Myocyte (in vitro differentiated cells): ENCODE data around the gene IQCB1. TPM values are rescaled to one million over a fixed set of nuclear protein-coding genes. Genes with fewer than 3 reads are reported as not detected.
A peak's percentile ranks its signal among the peaks of the same experiment; 100 is the strongest.
"Not testable (repeated sequence)": the region's sequence is repeated elsewhere in the genome, so short reads cannot be mapped to it uniquely, and the experiment has no call there.

ENCODE experiments used
- DNase-seq: peaks from one replicate; pipeline ENCODE4 v3.0.0-alpha.2; 2012; ENCODE audit warnings: low read depth
- total RNA-seq: library from RNA; depleted of rRNA; stranded (reverse); fragments of >200 nt; gene quantifications from 2 replicates; pipeline ENCODE4 v1.2.3, GENCODE V29; 2014

The IQCB1 gene
- total RNA-seq, 1 donor from 2014 or later = 23.8 TPM

DNA sequence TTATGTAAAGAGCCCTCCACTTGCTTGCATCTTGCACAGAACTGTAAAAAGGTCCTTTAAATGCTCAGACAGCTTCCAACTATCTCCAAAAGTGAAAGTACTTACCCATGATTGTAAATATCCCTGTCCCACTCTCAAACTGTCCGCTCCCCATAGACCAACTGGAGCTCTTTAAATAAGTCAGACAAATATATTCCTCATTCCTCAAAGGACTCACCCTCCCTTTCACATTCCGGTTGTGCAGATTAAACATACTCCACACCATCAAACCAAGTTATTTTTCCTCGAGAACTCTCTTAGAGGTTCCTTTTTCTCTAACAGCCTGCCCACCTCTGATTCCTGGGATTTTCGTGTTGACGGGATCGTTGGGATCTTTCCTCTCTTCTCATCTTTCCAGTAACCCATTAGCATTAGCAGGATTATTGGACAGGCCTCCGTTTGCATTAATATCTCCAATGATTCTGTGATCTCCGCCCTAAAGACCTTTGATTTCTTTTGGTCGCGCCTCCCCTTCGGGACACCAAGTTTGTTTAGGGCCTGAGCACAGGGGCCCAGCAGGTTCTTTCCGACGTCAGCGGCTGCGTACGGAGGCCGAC lies 86.1 kb downstream of the IQCB1 start:
- peak; percentile 72 for DNase-seq

DNA sequence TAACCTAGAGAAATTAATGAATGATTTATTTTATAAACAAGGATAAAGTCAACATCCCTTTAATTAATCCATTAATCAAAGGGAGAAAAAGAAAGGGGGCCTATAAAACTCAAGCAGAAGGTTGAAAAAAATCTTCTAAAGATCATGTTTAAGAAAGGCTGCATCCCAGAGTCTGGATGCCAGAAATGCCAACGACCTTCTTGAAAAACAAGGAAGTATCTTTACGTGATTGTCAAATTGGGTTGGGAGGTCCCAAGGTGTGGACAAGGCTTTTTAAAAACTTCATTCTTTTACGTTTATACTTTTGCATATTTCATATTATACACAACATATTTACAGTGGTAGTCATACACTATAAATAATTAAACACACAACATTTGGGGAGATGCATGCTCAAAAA lies 86.9 kb downstream of the IQCB1 start:
- no peak for DNase-seq

DNA sequence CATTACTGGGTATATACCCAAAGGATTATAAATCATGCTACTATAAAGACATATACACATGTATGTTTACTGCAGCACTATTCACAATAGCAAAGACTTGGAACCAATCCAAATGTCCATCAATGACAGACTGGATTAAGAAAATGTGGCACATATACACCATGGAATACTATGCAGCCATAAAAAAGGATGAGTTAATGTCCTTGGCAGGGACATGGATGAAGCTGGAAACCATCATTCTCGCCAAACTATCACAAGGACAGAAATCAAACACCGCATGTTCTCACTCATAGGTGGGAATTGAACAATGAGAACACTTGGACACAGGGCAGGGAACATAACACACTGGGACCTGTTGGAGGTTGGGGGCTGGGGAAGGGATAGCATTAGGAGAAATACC lies 91.8 kb downstream of the IQCB1 start:
- DNase-seq = not testable (repeated sequence)

DNA sequence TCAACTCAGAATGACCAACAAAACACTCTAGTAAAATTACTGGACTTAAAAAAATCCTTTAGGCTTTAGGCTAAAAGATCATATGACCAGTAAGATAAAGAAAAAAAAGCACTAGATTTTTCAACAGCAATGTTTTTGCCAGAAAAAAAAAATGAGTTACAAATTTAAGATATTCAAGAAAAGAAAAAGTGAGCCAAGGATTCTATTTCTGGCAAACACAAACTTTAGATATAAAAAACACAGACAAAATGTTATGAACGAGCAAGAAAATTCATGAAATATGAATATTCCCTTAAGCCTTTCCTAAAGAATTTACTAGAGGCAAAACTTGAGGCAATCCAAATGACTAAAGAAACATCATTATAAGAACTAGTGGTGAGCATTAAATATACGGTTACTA lies 94.0 kb downstream of the IQCB1 start:
- no peak for DNase-seq

DNA sequence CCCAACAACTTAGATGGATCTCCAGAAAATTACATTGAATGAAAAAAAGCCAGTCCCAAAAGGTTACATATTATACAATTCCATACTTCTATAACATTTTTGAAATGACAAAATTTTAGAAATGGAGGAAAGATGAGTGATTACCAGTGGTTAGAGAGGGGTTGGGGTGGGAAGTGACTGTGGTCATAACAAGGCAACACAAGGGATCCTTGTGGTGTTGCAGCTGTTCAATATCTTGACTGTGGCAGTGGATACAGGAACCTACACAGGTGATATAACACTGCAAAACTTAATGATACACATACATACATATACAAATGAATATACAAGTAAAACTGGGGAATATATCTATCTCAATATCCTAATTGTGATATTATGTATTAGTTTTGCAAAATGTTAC lies 95.0 kb downstream of the IQCB1 start:
- DNase-seq = peak; percentile 63

DNA sequence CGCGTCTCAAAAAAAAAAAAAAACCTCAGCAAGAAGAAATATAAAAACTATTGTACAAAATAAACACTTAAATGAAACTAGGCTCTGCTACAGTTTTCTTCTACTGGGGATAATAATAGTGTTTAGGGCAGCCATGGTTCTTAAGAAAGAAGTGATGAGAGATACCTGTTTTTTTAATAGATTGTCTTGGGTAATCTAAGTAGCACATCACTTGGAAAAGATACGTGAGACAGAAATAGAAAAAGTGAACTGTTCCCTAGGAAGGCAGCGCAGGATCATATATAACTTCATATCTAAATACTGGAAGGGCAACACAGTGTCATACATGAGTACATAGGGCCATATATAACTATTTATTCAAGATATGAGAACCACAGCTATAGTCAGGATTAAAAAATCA lies 97.2 kb downstream of the IQCB1 start:
- DNase-seq = no peak

DNA sequence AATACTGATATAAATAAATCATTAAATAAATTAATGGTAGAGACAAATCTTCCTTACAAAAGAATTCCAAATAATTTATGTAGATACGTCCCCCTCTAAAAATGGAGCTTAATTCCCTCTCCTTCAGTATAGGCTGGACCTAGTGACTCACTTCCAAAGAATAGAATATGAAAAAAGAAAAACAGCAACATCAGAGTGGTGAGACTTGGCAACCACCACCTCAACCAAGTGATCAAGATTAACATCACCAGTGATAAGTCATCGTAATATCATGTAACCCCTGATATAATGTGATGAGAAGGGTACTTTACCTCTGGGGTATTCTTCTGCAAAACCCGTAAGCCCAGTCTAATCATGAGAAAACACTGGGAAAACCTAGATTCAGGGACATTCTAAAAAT lies 98.7 kb downstream of the IQCB1 start:
- peak; percentile 39 for DNase-seq

DNA sequence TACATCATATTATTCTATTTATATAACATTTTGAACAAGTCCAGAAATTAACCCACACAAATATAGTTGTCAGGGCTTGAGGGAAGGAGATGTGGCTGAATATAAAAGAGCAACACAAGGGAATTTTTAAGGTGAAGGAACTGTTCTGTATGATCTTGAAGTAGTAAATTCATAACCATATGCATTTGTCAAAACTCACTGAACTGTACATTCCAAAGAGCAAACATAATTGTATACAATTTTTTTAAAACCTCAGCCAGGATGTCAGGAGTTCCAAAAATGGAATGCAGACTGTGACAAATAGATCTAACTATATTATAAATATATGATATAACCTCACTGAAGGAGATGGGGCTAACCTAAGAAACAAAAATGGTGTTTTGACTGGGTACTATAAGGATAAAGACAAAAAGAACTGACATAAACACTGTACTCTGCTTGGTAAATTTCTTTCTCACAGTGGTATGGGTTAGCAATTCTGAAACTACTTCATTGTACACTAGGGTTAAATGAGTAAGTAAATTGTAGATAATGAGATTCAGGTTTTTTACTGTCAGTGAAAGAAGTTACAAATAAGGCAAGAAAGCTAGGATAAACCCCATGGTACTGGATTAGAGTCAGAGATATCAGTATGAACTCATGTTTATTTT lies 99.7 kb downstream of the IQCB1 start:
- DNase-seq = no peak

DNA sequence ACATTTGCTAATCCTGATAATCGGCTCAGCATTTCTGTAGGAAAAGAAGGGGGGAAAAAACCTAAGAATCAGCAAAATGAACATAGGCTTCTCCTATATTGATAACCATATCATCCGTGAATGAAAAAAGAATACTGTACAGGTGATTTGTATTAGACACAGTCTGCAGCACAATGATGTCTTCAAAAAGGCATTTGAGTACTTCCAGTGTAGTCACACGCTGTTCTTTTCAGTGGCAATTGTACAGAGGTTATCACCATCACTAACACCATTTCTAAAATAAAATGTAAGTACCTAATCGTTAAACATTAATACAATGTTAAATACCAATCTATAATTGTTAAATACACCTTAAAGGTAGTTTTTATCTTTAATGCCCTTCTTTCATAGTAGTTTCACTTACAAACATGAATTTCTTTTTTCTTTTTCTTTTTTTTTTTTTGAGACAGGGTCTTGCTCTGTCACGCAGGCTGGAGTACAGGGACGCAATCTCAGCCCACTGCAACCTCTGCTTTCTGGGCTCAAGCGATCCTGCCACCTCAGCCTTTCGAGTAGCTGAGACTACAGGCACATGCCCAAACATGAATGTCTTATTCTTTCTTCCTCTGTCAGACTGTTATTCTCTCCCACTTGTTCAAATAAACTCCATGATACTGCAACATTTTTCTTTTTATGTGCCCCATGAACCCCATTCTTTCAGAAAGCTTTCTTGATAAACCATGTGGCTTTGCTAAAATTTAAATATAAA lies 103.7 kb downstream of the IQCB1 start:
- no peak for DNase-seq

DNA sequence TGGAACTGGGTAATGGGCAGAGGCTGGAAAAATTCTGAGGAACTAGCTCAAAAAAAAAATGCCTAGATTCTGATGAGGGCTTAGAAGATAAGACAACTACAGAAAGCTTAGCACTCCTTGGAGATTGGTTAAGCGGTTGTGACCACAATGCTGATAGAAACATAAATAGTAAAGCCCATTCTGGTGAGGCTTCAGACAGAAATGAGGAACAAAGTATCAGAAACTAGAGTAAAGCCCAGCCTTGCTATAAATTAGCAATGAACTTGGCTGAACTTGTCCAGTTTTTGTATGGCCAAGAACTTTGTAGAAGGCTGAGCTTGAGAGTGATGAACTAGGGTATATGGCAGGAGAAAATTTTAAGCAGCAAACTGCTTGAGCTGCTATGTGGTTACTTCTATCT lies 110.7 kb downstream of the IQCB1 start:
- DNase-seq = no peak

DNA sequence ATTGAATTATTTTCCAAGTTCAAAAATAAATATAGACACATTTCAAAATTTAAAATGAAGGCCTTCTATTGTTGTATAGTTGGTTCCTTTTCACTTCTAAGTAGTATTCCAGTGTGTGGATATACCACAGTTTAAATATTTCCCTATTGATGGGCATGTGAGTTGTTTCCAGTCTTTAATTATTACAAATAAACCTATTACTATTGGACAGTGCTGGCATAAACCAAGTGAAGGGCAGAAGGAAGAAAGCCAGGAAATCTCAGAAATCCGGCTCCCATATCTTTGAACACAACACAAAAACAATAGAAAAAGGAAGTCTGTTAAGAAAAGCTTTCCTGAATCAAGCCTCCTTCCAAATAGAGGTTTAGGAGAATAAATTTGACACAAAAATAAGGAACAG lies 111.4 kb downstream of the IQCB1 start:
- no peak for DNase-seq

DNA sequence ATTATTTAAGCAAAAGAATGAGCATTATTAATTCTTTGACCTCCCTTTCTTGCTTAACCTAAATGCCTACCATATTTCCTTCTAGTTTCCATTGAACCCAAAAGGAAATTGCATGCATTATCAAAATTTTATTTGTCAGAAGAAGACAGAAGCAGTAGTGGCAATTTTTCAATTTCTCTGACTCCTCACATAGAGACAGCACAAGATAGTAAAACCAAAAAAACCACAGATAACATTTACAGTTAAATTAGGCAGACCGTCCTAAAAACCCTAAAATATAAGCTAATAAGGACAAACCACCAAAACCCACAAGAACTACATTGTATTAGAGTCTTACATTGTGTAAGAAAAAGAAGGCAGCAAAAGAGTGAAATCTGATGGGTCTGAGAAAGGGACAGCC lies 112.4 kb downstream of the IQCB1 start:
- DNase-seq = no peak

DNA sequence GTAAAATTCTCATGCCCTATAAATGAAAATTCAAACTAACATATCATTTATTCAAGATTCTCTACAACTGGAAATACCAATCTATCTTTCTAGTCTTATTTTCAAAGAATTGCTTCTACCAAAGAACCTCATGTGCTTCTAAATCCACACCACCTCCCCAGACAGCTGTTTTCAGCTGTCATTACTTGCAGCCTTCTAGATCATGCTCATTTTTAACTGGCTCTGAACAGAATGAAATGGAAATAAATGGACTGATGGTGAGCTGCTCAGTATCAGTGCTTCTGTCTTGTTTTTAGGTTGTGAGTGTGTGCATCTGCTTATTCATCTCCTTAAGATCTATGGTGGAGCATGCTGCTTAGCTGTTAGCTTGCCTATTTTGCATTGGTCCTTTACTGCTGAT lies 114.7 kb downstream of the IQCB1 start:
- DNase-seq = peak; percentile 27

Other genes with a start within 250 kb of the IQCB1 start
- 0.83 TPM in 1 of 2 replicates, not detected in the other for gene FBXO40, start 241.7 kb downstream of the IQCB1 start, total RNA-seq
- 0.31 TPM in 1 of 2 replicates, not detected in the other for gene HCLS1, start 174.2 kb downstream of the IQCB1 start, total RNA-seq
- gene GOLGB1, start 85.3 kb downstream of the IQCB1 start, total RNA-seq = 47.5 and 48.1 TPM in 2 replicates
- gene EAF2, start 149 bp upstream of the IQCB1 start, total RNA-seq = 7.0 and 10.7 TPM in 2 replicates
- 0.26 and 0.51 TPM in 2 replicates for gene SLC15A2, start 59.3 kb upstream of the IQCB1 start, total RNA-seq
- not detected in 2 replicates for gene ILDR1, start 187.2 kb upstream of the IQCB1 start, total RNA-seq
- gene CD86, start 220.3 kb upstream of the IQCB1 start, total RNA-seq = not detected in 2 replicates